MM.1S (cell line): ENCODE measurements around the gene POU2AF3.

Source experiments
- DNase-seq: peaks from one replicate; pipeline ENCODE4 v3.0.0-alpha.2; 2015
- H2AFZ ChIP-seq: fragments of 300-600 bp; sonication (generic); 2 replicates; pipeline ENCODE4 v1.6.0; 2016; ENCODE audit warnings: antibody characterized with exemption, low read length
- H3F3A ChIP-seq: fragments of 300-600 bp; sonication (generic); 2 replicates; pipeline ENCODE4 v1.6.1; 2016; ENCODE audit warnings: mild to moderate bottlenecking, antibody characterized with exemption, low read length, moderate library complexity, mixed read lengths; ENCODE audit not compliant: insufficient read depth
- H3K27ac ChIP-seq: fragments of 300-600 bp; sonication (generic); 2 replicates; pipeline ENCODE4 v1.5.1; 2016; ENCODE audit warnings: mild to moderate bottlenecking, low read length
- H3K27me3 ChIP-seq: fragments of 300-600 bp; sonication (generic); replicated peaks from 2 replicates; pipeline ENCODE4 v1.6.0; 2016; ENCODE audit warnings: low read length; ENCODE audit not compliant: insufficient read depth
- H3K36me3 ChIP-seq: fragments of 300-600 bp; sonication (generic); replicated peaks from 2 replicates; pipeline ENCODE4 v1.6.1; 2016; ENCODE audit warnings: mild to moderate bottlenecking, low read length, mixed read lengths; ENCODE audit not compliant: insufficient read depth
- H3K4me1 ChIP-seq: fragments of 300-600 bp; sonication (generic); 2 replicates; pipeline ENCODE4 v1.6.1; 2016; ENCODE audit warnings: low read length, mixed read lengths
- H3K4me2 ChIP-seq: fragments of 300-600 bp; sonication (generic); 2 replicates; pipeline ENCODE4 v1.6.0; 2016; ENCODE audit warnings: low read depth, low read length
- H3K4me3 ChIP-seq: fragments of 300-600 bp; sonication (generic); 2 replicates; pipeline ENCODE4 v1.5.1; 2016; ENCODE audit warnings: low read length, mixed read lengths
- H3K79me2 ChIP-seq: fragments of 300-600 bp; sonication (generic); 2 replicates; pipeline ENCODE4 v1.6.1; 2016; ENCODE audit warnings: mixed run types, low read length, mixed read lengths
- H3K9ac ChIP-seq: fragments of 300-600 bp; sonication (generic); 2 replicates; pipeline ENCODE4 v1.6.1; 2016; ENCODE audit warnings: low read length, mixed read lengths
- H3K9me2 ChIP-seq: fragments of 300-600 bp; sonication (generic); replicated peaks from 2 replicates; pipeline ENCODE4 v1.6.1; 2016; ENCODE audit warnings: mild to moderate bottlenecking, low read length, mixed read lengths; ENCODE audit not compliant: insufficient read depth
- H3K9me3 ChIP-seq: fragments of 300-600 bp; sonication (generic); replicated peaks from 2 replicates; pipeline ENCODE4 v1.6.1; 2016; ENCODE audit warnings: mild to moderate bottlenecking, low read length, mixed read lengths; ENCODE audit not compliant: insufficient read depth
- H4K20me1 ChIP-seq: fragments of 300-600 bp; sonication (generic); 2 replicates; pipeline ENCODE4 v1.6.1; 2016; ENCODE audit warnings: mild to moderate bottlenecking, low read length, moderate library complexity, mixed read lengths; ENCODE audit not compliant: insufficient read depth
- EZH2 ChIP-seq: fragments of 300-600 bp; sonication (generic); optimal IDR thresholded peaks from 2 replicates; pipeline ENCODE3; 2017; ENCODE audit warnings: low read depth, mild to moderate bottlenecking, antibody characterized with exemption, low read length, mixed read lengths
- EZH2phosphoT487 ChIP-seq: fragments of 300-600 bp; sonication (generic); IDR thresholded peaks from 2 replicates; pipeline ENCODE4 v1.6.1; 2018; ENCODE audit warnings: antibody characterized with exemption, low read length
- TF ChIP-seq, protein P1 (sequence below): fragments of 300-600 bp; sonication (generic); IDR thresholded peaks from 2 replicates; pipeline ENCODE4 v1.5.1; 2016; ENCODE audit warnings: antibody characterized with exemption, low read length, mixed read lengths

POU2AF3 gene

DNA sequence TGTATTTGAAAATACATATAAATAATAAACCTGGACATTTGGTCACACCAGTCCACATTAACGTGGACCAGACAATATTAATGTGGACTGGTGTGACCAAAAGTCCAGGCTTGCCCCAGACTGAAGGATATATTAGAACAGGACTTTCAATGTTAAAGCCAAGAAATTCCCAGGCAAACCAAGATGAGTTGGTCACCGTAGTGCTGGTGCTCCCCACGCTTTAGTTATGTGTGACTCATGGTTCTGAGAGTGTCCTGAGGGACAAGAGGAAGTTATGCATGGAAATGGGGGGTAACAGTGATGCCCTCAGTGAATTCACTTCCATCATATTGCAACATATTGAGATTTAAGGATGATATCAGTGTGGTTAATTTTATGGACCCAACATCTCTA lies 49.4 kb downstream of the POU2AF3 start:
- H3K27me3 ChIP-seq: no peaks in the 10 kb centered on the region
- H2AFZ ChIP-seq: no peak overlapping the region
- H3K4me3 ChIP-seq: no peak overlapping the region
- H3K9me2 ChIP-seq: no peaks in the 10 kb centered on the region
- TF ChIP-seq, protein P1, sequence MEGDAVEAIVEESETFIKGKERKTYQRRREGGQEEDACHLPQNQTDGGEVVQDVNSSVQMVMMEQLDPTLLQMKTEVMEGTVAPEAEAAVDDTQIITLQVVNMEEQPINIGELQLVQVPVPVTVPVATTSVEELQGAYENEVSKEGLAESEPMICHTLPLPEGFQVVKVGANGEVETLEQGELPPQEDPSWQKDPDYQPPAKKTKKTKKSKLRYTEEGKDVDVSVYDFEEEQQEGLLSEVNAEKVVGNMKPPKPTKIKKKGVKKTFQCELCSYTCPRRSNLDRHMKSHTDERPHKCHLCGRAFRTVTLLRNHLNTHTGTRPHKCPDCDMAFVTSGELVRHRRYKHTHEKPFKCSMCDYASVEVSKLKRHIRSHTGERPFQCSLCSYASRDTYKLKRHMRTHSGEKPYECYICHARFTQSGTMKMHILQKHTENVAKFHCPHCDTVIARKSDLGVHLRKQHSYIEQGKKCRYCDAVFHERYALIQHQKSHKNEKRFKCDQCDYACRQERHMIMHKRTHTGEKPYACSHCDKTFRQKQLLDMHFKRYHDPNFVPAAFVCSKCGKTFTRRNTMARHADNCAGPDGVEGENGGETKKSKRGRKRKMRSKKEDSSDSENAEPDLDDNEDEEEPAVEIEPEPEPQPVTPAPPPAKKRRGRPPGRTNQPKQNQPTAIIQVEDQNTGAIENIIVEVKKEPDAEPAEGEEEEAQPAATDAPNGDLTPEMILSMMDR: no peak
- TF ChIP-seq EZH2 (no peak), EZH2phosphoT487 (no peak)
- 0 out of 2 replicates have a peak, but pooled peaks cover 4% of the 10 kb centered on the region for H3K36me3 ChIP-seq
- H3K9ac ChIP-seq: no peak overlapping the region
- no peak overlapping the region for H3K27ac ChIP-seq
- no peaks in the 10 kb centered on the region for H3K9me3 ChIP-seq
- no peak for DNase-seq
- H4K20me1 ChIP-seq: no peaks in the 10 kb centered on the region
- H3K4me1 ChIP-seq: no peaks in the 10 kb centered on the region
- H3K4me2 ChIP-seq: no peak overlapping the region
- H3K79me2 ChIP-seq: no peaks in the 10 kb centered on the region
- peaks cover 30% of the 10 kb centered on the region for H3F3A ChIP-seq

DNA sequence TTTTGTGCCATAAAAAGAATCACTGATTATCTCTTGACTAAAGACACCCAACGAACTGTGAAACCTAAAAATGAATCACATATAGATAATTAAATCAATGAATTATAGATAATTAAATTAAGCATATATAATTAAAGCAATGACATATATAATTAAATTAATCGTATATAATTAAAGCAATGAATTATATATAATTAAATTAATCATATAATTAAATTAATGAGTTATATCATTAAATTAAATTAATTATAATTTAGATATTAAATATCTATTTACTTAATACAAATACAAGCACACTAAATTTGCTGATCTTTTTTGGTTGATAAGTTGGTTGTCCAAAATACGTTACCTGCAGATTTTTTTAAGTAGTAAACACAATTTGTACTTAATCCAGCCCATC lies 49.8 kb downstream of the POU2AF3 start:
- TF ChIP-seq EZH2phosphoT487: no peak
- no peak for TF ChIP-seq EZH2
- TF ChIP-seq, protein P1: no peak
- Histone ChIP-seq H2AFZ (no peak overlapping the region), H3F3A (peaks cover 30% of the 10 kb centered on the region), H3K4me2 (no peak overlapping the region), H3K9ac (no peak overlapping the region), H3K4me3 (no peak overlapping the region), H3K36me3 (0 out of 2 replicates have a peak, but pooled peaks cover 4% of the 10 kb centered on the region), H3K79me2 (no peaks in the 10 kb centered on the region), H3K4me1 (no peaks in the 10 kb centered on the region), H3K9me2 (no peaks in the 10 kb centered on the region), H3K27ac (no peak overlapping the region), H3K27me3 (no peaks in the 10 kb centered on the region), H3K9me3 (no peaks in the 10 kb centered on the region), H4K20me1 (no peaks in the 10 kb centered on the region)
- DNase-seq: no peak

DNA sequence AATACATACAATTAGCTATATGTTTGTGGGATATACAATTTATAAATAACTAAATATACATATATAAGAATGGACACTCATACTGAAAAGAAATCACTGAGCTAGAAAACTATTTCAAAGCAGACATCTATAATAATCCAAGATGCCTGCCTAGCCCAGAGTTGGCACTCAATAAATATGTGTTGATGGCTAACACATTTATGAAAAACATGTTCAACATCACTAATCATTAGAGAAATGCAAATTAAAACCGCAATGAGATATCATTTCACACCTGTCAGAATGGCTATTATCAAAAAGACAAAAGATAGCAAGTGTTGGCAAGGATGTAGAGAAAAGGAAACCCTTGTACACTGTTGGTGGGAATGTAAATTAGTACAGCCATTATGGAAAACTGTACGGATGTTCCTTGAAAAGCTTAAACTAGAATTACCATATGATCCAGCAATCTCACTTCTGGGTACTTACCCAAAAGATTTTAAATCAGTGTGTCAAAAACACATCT lies 50.9 kb downstream of the POU2AF3 start:
- H3K4me2 ChIP-seq: no peak overlapping the region
- no peak for DNase-seq
- no peaks in the 10 kb centered on the region for H3K9me2 ChIP-seq
- no peak overlapping the region for H2AFZ ChIP-seq
- H3K9ac ChIP-seq: no peak overlapping the region
- no peaks in the 10 kb centered on the region for H3K27me3 ChIP-seq
- no peak overlapping the region for H3K27ac ChIP-seq
- H3K9me3 ChIP-seq: no peaks in the 10 kb centered on the region
- H3K4me3 ChIP-seq: no peak overlapping the region
- TF ChIP-seq EZH2phosphoT487: no peak
- TF ChIP-seq, protein P1: no peak
- no peak for TF ChIP-seq EZH2
- peaks cover 35% of the 10 kb centered on the region for H3F3A ChIP-seq
- no peaks in the 10 kb centered on the region for H3K4me1 ChIP-seq
- H4K20me1 ChIP-seq: no peaks in the 10 kb centered on the region
- H3K79me2 ChIP-seq: no peaks in the 10 kb centered on the region
- peaks cover 9% of the 10 kb centered on the region; the same call in 1 of the 2 replicates for H3K36me3 ChIP-seq
